Suprapubic skin (tissue), 3 donors: Measurements from ENCODE around the gene CENPX.

Experiments used
- CTCF ChIP-seq, 2 donors: fragments of 200-600 bp in 1 of 2; fragments of 450-650 bp in 1 of 2; sonication (generic) in 1 of 2; IDR thresholded peaks; one replicate each; pipeline ENCODE4 v1.5.1; 2016 to 2019; ENCODE audit warnings: antibody characterized with exemption in 2 of 2, mild to moderate bottlenecking in 1 of 2, moderate library complexity in 1 of 2
- POLR2A ChIP-seq, 2 donors: fragments of 450-650 bp; IDR thresholded peaks; one replicate each; pipeline ENCODE4 v1.6.1; 2017; ENCODE audit warnings: antibody characterized with exemption in 2 of 2, mild to moderate bottlenecking in 2 of 2, moderate library complexity in 2 of 2

DNA sequence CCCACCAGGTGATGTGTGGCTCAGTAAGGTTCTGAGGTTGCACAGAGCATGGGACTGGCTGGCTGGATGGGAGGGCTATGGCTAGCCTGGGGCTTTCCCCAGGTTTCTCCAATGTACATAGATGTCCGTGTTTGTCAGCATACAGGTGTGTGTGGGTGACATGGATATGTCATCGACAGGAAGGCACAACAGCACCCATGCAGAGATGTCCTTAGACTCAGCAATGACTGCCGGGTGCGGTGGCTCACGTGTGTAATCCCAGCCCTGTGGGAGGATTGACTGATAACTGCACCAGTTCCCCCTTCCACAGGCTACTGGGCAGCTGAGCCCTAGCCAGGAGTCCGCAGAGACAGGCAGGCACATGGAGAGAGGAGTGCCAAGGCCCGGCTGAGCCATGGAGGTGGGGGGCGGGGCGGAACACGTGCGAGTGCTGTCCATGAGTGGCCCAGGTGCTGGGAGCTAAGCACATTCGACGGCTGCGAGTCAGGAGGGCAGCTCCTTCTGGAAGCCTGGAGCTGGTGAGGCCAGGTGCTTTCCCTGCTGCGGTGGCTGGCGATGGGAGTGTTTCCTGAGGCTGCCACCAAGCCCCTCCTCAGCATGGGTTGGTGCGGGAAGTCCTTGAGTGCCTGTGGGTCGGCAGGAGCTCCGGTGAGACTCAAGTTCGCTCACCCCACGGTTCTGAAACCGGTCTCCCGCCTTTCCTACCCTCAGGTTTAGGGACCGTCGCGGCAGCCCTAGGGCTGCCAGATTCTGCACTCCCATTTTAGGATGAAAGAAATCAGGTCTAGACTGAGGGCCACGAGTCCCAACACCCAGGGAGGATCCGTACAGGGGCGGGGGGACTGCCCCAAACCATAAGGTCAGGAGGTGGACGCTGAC lies 46.1 kb downstream of the CENPX start:
- TF ChIP-seq CTCF (IDR thresholded peaks at IDR 0.05) (no peak), POLR2A (IDR thresholded peaks at IDR 0.05) (no peak)
